Mesenchymal stem cell (in vitro differentiated cells and primary cell): Measurements from ENCODE around the gene GNRH2.
A peak's percentile ranks its signal among the peaks of the same experiment; 100 is the strongest.

Source experiments
- DNase-seq: peaks from one replicate; pipeline ENCODE4 v3.0.0-alpha.2; 2013
- H2AFZ ChIP-seq: one replicate; pipeline ENCODE4 v1.6.1; 2013; ENCODE audit warnings: low read depth, mild to moderate bottlenecking, control low read depth, inconsistent platforms, low read length, moderate library complexity
- H2AK5ac ChIP-seq: 2 replicates; pipeline ENCODE4 v1.6.1; 2013; ENCODE audit warnings: low read length, moderate library complexity, mild to moderate bottlenecking, inconsistent platforms; ENCODE audit not compliant: severe bottlenecking
- H2BK120ac ChIP-seq: one replicate; pipeline ENCODE4 v1.6.1; 2013; ENCODE audit warnings: low read depth, mild to moderate bottlenecking, inconsistent platforms, low read length, moderate library complexity
- H2BK12ac ChIP-seq, 2 experiments: one replicate each; pipeline ENCODE4 v1.6.1; 2013; ENCODE audit warnings: inconsistent platforms in 2 of 2, low read length in 2 of 2, mild to moderate bottlenecking in 2 of 2, moderate library complexity in 2 of 2, control low read depth in 1 of 2
- H2BK15ac ChIP-seq: one replicate; pipeline ENCODE4 v1.6.1; 2013; ENCODE audit warnings: mild to moderate bottlenecking, low read depth, inconsistent platforms; ENCODE audit not compliant: poor library complexity, severe bottlenecking
- H2BK5ac ChIP-seq: 2 replicates; pipeline ENCODE4 v1.6.1; 2013; ENCODE audit warnings: low read depth, mild to moderate bottlenecking, low read length, control low read depth, inconsistent platforms; ENCODE audit not compliant: poor library complexity, severe bottlenecking
- H3K14ac ChIP-seq, 2 experiments: one replicate each; pipeline ENCODE4 v1.6.1; 2013; ENCODE audit warnings: inconsistent platforms in 2 of 2, low read length in 2 of 2, control low read depth in 1 of 2, mild to moderate bottlenecking in 1 of 2, moderate library complexity in 1 of 2
- H3K18ac ChIP-seq, 2 experiments: one replicate each; pipeline ENCODE4 v1.6.1; 2013; ENCODE audit warnings: inconsistent platforms in 2 of 2, low read length in 2 of 2, control low read depth in 1 of 2, low read depth in 1 of 2, mild to moderate bottlenecking in 1 of 2
- H3K23ac ChIP-seq, 2 experiments: one replicate each; pipeline ENCODE4 v1.6.1; 2013; ENCODE audit warnings: inconsistent platforms in 2 of 2, low read length in 2 of 2, mild to moderate bottlenecking in 2 of 2, moderate library complexity in 2 of 2, control low read depth in 1 of 2
- H3K27ac ChIP-seq: 2 replicates; pipeline ENCODE4 v1.5.1; 2013; ENCODE audit warnings: mild to moderate bottlenecking, moderate library complexity, low read length, control low read depth, inconsistent platforms; ENCODE audit not compliant: poor library complexity, severe bottlenecking
- H3K27me3 ChIP-seq, 2 experiments: 2 replicates each; pipeline versions ENCODE4 v1.6.1 to v1.7.0; 2013; ENCODE audit warnings: low read length in 2 of 2, mild to moderate bottlenecking in 2 of 2, moderate library complexity in 2 of 2, control low read depth in 1 of 2, inconsistent platforms in 1 of 2; ENCODE audit not compliant: control insufficient read depth in 1 of 2, insufficient read depth in 1 of 2
- H3K36me3 ChIP-seq, 2 experiments: 2 replicates each; pipeline versions ENCODE4 v1.6.1 to v1.7.0; 2013; ENCODE audit warnings: low read length in 2 of 2, control low read depth in 1 of 2, inconsistent platforms in 1 of 2, low read depth in 1 of 2, mild to moderate bottlenecking in 1 of 2; ENCODE audit not compliant: insufficient read depth in 2 of 2, control insufficient read depth in 1 of 2
- H3K4ac ChIP-seq, 2 experiments: one replicate each; pipeline ENCODE4 v1.6.1; 2013; ENCODE audit warnings: inconsistent platforms in 2 of 2, low read length in 2 of 2, mild to moderate bottlenecking in 2 of 2, moderate library complexity in 2 of 2, control low read depth in 1 of 2, low read depth in 1 of 2
- H3K4me1 ChIP-seq: 2 replicates; pipeline ENCODE4 v1.6.1; 2013; ENCODE audit warnings: low read depth, low read length, control low read depth; ENCODE audit not compliant: control insufficient read depth, insufficient read depth
- H3K4me2 ChIP-seq: 2 replicates; pipeline ENCODE4 v1.6.1; 2013; ENCODE audit warnings: low read length, mild to moderate bottlenecking, inconsistent platforms; ENCODE audit not compliant: poor library complexity, severe bottlenecking
- H3K4me3 ChIP-seq, 2 experiments: 2 replicates each; pipeline versions ENCODE4 v1.5.1 to v1.7.0; 2013; ENCODE audit warnings: low read length in 2 of 2, mild to moderate bottlenecking in 2 of 2, control low read depth in 1 of 2, low read depth in 1 of 2; ENCODE audit not compliant: insufficient read depth in 1 of 2
- H3K79me1 ChIP-seq: replicated peaks from 2 replicates; pipeline ENCODE4 v1.6.1; 2013; ENCODE audit warnings: mild to moderate bottlenecking, control low read depth, low read length, inconsistent platforms; ENCODE audit not compliant: poor library complexity, severe bottlenecking
- H3K9ac ChIP-seq: 2 replicates; pipeline ENCODE4 v1.7.0; 2013; ENCODE audit warnings: mild to moderate bottlenecking, low read length, moderate library complexity
- H3K9me3 ChIP-seq: 2 replicates; pipeline ENCODE4 v1.7.0; 2013; ENCODE audit warnings: mild to moderate bottlenecking, low read length; ENCODE audit not compliant: control insufficient read depth
- H4K8ac ChIP-seq: one replicate; pipeline ENCODE4 v1.6.1; 2013; ENCODE audit warnings: inconsistent platforms, mild to moderate bottlenecking, low read length, moderate library complexity
- H4K91ac ChIP-seq: one replicate; pipeline ENCODE4 v1.6.1; 2013; ENCODE audit warnings: mild to moderate bottlenecking, low read length, inconsistent platforms
- WGBS: methylation state at CpG from one replicate; pipeline ENCODE4 v1.1.7; 2013; ENCODE audit warnings: mixed read lengths; 5-methylcytosine and 5-hydroxymethylcytosine counted together

Gene GNRH2

GRCh38 chr20:3003416-3003815, 40.0 kb upstream of the GNRH2 start:
- 100% methylated on average over 1 of the region's 2 CpGs for WGBS
- peaks cover 7% of the 10 kb centered on the region for H3K79me1 ChIP-seq

DNA sequence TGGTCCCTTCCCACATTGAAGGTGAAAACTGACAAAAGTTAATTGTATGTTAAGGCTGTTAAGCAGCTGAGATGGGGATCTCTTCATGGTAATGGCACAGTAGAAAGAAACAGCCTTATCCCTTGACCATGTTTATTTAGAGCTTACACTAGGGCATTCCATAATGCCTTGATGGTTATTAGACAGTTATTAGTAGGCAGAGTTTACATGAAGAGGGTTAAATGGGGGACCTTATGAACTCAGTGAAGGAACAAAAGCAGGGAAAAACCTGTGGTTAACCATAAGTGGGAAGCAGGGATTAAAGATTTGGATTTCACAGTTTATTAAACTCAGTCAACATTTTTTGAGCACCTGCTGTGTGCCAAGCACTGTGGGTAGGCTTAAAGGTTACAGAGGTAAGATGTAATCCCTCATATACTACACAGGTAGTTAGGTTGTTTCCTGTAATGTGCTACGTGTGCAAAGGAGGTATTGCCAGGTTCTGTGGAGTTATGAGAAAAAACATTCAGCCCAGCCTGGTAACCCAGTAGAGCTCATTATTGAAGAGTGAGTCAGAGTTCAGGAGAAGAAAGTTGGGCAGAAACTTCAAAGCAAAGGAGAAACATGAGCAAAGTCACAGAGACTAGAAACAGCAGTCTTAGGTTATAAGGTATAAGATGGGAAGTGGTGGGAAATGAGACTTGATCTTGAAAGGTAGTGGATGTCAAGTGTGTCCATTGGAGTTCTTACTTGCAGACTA, 32.3 kb upstream of the GNRH2 start:
- H2AK5ac ChIP-seq: no peak overlapping the region
- H3K4me2 ChIP-seq: no peak overlapping the region
- peak; percentile 29 for DNase-seq
- peaks cover 5% of the 10 kb centered on the region for H3K79me1 ChIP-seq
- H3K14ac ChIP-seq: no peak overlapping the region
- H2BK5ac ChIP-seq: no peak overlapping the region
- no peak overlapping the region for H2BK15ac ChIP-seq
- H3K27me3 ChIP-seq: no peaks in the 10 kb centered on the region
- no peak overlapping the region for H3K9ac ChIP-seq
- H2AFZ ChIP-seq: no peak overlapping the region
- H3K27ac ChIP-seq: no peak overlapping the region
- H3K4ac ChIP-seq: no peak overlapping the region
- no peak overlapping the region for H2BK12ac ChIP-seq
- no peak overlapping the region for H2BK120ac ChIP-seq
- WGBS: 77% methylated on average over 1 of the region's 1 CpG
- H3K4me1 ChIP-seq: peaks cover 2% of the 10 kb centered on the region
- H3K18ac ChIP-seq: no peak overlapping the region
- H3K23ac ChIP-seq: no peak overlapping the region
- H3K9me3 ChIP-seq: no peaks in the 10 kb centered on the region
- no peak overlapping the region for H4K91ac ChIP-seq
- H4K8ac ChIP-seq: no peak overlapping the region
- H3K4me3 ChIP-seq: no peak overlapping the region
- H3K36me3 ChIP-seq: peaks cover 18 to 87% of the 10 kb centered on the region in 2 experiments

More at GRCh38 chr20:3003416-3003815, 40.0 kb upstream of the GNRH2 start:
- no peak overlapping the region for H3K23ac ChIP-seq
- H2AK5ac ChIP-seq: no peak overlapping the region
- H3K18ac ChIP-seq: no peak overlapping the region
- H2BK120ac ChIP-seq: no peak overlapping the region
- no peak overlapping the region for H3K14ac ChIP-seq
- H2BK15ac ChIP-seq: no peak overlapping the region
- H2BK5ac ChIP-seq: no peak overlapping the region
- no peak overlapping the region for H2BK12ac ChIP-seq
- no peak for DNase-seq
- H3K9me3 ChIP-seq: no peaks in the 10 kb centered on the region
- H3K4me1 ChIP-seq: no peaks in the 10 kb centered on the region
- H3K4me2 ChIP-seq: no peak overlapping the region
- H4K91ac ChIP-seq: no peak overlapping the region
- peaks cover 11 to 62% of the 10 kb centered on the region in 2 experiments for H3K36me3 ChIP-seq
- H3K27ac ChIP-seq: no peak overlapping the region
- no peak overlapping the region for H3K4me3 ChIP-seq
- H2AFZ ChIP-seq: no peak overlapping the region
- H3K4ac ChIP-seq: no peak overlapping the region
- H4K8ac ChIP-seq: no peak overlapping the region
- no peak overlapping the region for H3K9ac ChIP-seq
- H3K27me3 ChIP-seq: no peaks in the 10 kb centered on the region

DNA sequence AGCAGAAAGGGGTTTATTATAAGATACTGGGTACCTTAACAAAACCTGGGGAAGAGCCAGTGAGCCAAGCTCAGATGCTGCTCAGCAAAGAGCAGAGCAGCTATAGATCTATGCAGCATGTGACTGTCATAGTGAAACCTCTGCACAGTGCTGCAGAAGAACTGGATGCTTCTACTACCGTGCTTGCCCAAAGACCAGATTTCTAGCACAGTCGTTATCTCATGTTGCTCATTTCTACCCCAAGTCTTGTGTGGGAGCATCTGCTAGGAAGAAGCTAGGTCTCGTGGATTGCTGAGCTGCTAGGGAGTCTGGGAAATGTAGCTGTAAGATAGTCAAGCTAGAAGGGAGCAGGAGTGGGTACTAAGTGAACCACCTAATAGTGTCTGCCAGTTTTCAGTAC, 31.7 kb upstream of the GNRH2 start:
- peaks cover 2% of the 10 kb centered on the region for H3K4me1 ChIP-seq
- WGBS: 99% methylated on average over 3 of the region's 3 CpGs
- no peak overlapping the region for H2BK5ac ChIP-seq
- H3K9me3 ChIP-seq: no peaks in the 10 kb centered on the region
- no peak overlapping the region for H3K18ac ChIP-seq
- no peaks in the 10 kb centered on the region for H3K27me3 ChIP-seq
- H3K9ac ChIP-seq: no peak overlapping the region
- H2AK5ac ChIP-seq: no peak overlapping the region
- no peak overlapping the region for H2BK12ac ChIP-seq
- no peak overlapping the region for H2AFZ ChIP-seq
- DNase-seq: no peak
- H3K27ac ChIP-seq: no peak overlapping the region
- H4K91ac ChIP-seq: no peak overlapping the region
- no peak overlapping the region for H3K4me3 ChIP-seq
- H2BK120ac ChIP-seq: no peak overlapping the region
- no peak overlapping the region for H3K23ac ChIP-seq
- H3K14ac ChIP-seq: no peak overlapping the region
- H3K79me1 ChIP-seq: peaks cover 5% of the 10 kb centered on the region
- H4K8ac ChIP-seq: no peak overlapping the region
- H3K4ac ChIP-seq: no peak overlapping the region
- no peak overlapping the region for H3K4me2 ChIP-seq
- no peak overlapping the region for H2BK15ac ChIP-seq
- peaks cover 14 to 87% of the 10 kb centered on the region in 2 experiments for H3K36me3 ChIP-seq

- Histone ChIP-seq H3K14ac (no peak overlapping the region), H4K8ac (no peak overlapping the region), H2AFZ (no peak overlapping the region), H2BK120ac (no peak overlapping the region), H3K4me1 (peaks cover 2% of the 10 kb centered on the region), H3K36me3 (peaks cover 14 to 81% of the 10 kb centered on the region in 2 experiments), H3K4me3 (no peak overlapping the region), H3K79me1 (peaks cover 5% of the 10 kb centered on the region), H2BK15ac (no peak overlapping the region), H4K91ac (no peak overlapping the region), H3K9ac (no peak overlapping the region), H3K4me2 (no peak overlapping the region), H2AK5ac (no peak overlapping the region), H3K23ac (no peak overlapping the region), H3K27ac (no peak overlapping the region), H3K9me3 (no peaks in the 10 kb centered on the region), H3K27me3 (no peaks in the 10 kb centered on the region), H3K4ac (no peak overlapping the region), H2BK12ac (no peak overlapping the region), H3K18ac (no peak overlapping the region), H2BK5ac (no peak overlapping the region)
- no peak for DNase-seq
- WGBS: 100% methylated on average over 3 of the region's 5 CpGs
Measured at GRCh38 chr20:3013771-3014170, 29.7 kb upstream of the GNRH2 start.
